Adipocyte (in vitro differentiated cells): ENCODE measurements around the gene UBE2H.

Experiments
- DNase-seq: peaks from one replicate; pipeline ENCODE4 v3.0.0-alpha.2; 2015; ENCODE audit warnings: low read depth
- H3K27me3 ChIP-seq: replicated peaks from 2 replicates; pipeline ENCODE4 v1.7.0; 2013; ENCODE audit warnings: mild to moderate bottlenecking, low read length, moderate library complexity; ENCODE audit not compliant: control insufficient read depth, insufficient read depth
- H3K36me3 ChIP-seq: 2 replicates; pipeline ENCODE4 v1.7.0; 2013; ENCODE audit warnings: low read length, mild to moderate bottlenecking, moderate library complexity; ENCODE audit not compliant: control insufficient read depth, insufficient read depth, severe bottlenecking
- H3K4me1 ChIP-seq: 2 replicates; pipeline ENCODE4 v1.7.0; 2013; ENCODE audit warnings: mild to moderate bottlenecking, low read length, moderate library complexity; ENCODE audit not compliant: control insufficient read depth, insufficient read depth
- H3K4me3 ChIP-seq: 2 replicates; pipeline ENCODE4 v1.7.0; 2013; ENCODE audit warnings: mild to moderate bottlenecking, low read length, moderate library complexity
- H3K9ac ChIP-seq: 2 replicates; pipeline ENCODE4 v1.7.0; 2013; ENCODE audit warnings: mild to moderate bottlenecking, low read length, moderate library complexity
- H3K9me3 ChIP-seq: 2 replicates; pipeline ENCODE4 v1.7.0; 2013; ENCODE audit warnings: mild to moderate bottlenecking, low read length, moderate library complexity; ENCODE audit not compliant: control insufficient read depth

The UBE2H gene

DNA sequence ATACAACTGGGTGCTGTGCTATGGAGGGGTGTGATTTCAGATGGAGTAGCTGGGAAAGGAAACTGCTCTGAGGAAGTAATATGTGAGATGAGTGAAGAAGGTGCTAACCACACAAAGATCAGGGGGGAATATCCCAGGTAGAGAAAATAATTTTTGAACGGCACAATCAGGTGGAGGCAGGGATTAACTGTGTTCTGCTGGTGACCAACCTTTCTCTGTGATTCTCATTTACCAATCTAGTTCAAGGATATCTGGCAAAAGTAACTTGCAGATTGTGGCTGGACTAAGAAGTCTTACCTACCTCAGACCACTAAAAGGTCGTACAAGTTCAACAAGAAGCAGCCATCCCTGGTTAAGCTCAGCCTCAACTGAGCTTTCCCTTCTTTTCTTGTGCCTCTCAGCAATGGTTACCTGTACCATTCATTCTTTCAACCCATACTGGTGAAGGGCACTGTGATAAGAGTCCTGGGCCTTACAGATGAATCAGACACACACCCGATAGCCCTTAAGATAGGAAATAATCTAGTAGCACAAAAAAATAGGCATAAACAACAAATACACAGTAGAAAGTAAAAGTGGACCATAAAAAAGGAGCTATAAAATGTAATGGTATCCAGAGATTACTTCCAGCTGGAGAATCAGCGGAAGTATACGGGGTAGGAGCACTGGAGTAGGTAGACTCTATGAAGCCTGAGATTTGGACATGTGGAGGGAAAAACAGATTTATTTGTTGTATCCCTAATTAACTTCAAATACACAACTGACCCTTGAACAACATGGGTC, 96.6 kb downstream of the UBE2H start:
- no peak overlapping the region for H3K4me3 ChIP-seq
- H3K9ac ChIP-seq = no peak overlapping the region
- H3K27me3 ChIP-seq = no peaks in the 10 kb centered on the region
- H3K36me3 ChIP-seq = peaks cover 12% of the 10 kb centered on the region
- no peak for DNase-seq
- H3K4me1 ChIP-seq = peaks cover 69% of the 10 kb centered on the region
- no peaks in the 10 kb centered on the region for H3K9me3 ChIP-seq

DNA sequence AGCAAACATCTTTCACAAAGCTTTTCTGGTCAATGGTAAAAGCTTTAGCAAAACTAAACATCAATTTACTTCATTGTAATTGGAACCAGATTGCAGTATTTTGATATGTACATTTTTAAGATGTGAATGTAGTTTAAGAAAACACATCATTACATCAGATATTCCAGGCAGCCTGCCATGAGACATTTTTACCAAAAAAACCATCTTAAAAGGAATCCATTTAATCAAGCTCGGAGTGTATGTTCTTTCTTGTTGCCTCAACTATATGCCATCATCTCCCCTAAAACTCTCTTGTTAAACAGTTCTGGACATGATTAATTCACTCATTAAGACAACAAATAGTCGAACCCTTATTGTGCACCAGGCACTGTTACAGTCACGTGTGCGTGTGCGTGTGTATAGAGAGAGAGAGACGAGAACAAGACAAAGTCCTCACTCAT, 97.5 kb downstream of the UBE2H start:
- Histone ChIP-seq H3K4me1 (peaks cover 69% of the 10 kb centered on the region), H3K9me3 (no peaks in the 10 kb centered on the region), H3K27me3 (no peaks in the 10 kb centered on the region), H3K9ac (no peak overlapping the region), H3K36me3 (peaks cover 12% of the 10 kb centered on the region), H3K4me3 (no peak overlapping the region)
- peak; percentile 98 for DNase-seq

DNA sequence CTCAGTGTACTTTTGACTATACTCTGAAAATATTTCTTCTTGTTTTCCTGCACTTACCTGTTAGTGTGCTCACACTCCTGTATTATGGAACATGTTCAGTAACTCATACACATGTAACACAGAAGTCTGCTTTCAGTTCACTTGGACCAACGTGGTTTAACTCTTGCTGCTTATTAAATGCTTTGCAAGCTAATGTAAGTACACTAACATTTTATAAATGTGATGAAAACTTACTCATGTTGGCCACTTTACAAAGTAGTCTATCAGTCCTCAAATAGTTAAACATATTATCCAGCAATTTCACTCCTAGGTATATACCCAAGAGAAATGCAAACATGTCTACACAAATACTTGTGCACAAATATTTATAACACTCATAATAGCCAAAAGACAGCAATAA, 98.4 kb downstream of the UBE2H start:
- Histone ChIP-seq H3K4me3 (peak overlapping the region; percentile 42), H3K9me3 (no peaks in the 10 kb centered on the region), H3K9ac (peak overlapping the region; percentile 50), H3K36me3 (peaks cover 12% of the 10 kb centered on the region), H3K27me3 (no peaks in the 10 kb centered on the region), H3K4me1 (peaks cover 63% of the 10 kb centered on the region)
- no peak for DNase-seq

- H3K9me3 ChIP-seq = no peaks in the 10 kb centered on the region
- peak; percentile 88 for DNase-seq
- peaks cover 57% of the 10 kb centered on the region for H3K4me1 ChIP-seq
These were observed 99.0 kb downstream of the UBE2H start for GRCh38 chr7:129853661-129854268.

DNA sequence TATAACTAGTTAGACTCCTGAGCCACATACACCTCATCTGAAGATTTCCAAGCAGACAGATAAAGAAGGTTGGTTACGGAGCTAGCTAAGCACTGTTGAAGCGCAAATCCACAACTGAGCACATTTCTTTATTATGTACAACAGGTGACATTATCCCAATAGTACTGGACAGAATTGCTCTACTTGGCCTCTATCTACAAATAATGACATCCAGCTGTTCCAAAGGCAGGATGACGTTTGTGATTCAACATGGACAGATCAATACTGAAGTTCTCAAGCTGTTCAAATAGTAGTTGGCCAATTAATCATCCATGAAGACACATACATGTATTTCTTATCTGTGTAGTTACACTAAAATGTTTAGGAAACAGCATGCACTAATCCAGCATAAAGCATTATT, 101.0 kb downstream of the UBE2H start:
- no peak for DNase-seq
- Histone ChIP-seq H3K9me3 (no peaks in the 10 kb centered on the region), H3K36me3 (peaks cover 14% of the 10 kb centered on the region), H3K9ac (no peak overlapping the region), H3K4me3 (no peak overlapping the region), H3K27me3 (no peaks in the 10 kb centered on the region), H3K4me1 (peaks cover 51% of the 10 kb centered on the region)

More at GRCh38 chr7:129853661-129854268, 99.0 kb downstream of the UBE2H start:
- H3K4me3 ChIP-seq = peak overlapping the region; percentile 25
- peak overlapping the region; percentile 50 for H3K9ac ChIP-seq
- peaks cover 12% of the 10 kb centered on the region for H3K36me3 ChIP-seq
- no peaks in the 10 kb centered on the region for H3K27me3 ChIP-seq

GRCh38 chr7:129851174-129851573, 101.6 kb downstream of the UBE2H start:
- Histone ChIP-seq H3K27me3 (no peaks in the 10 kb centered on the region), H3K9me3 (no peaks in the 10 kb centered on the region), H3K9ac (no peak overlapping the region), H3K36me3 (peaks cover 8% of the 10 kb centered on the region), H3K4me1 (peaks cover 51% of the 10 kb centered on the region), H3K4me3 (no peak overlapping the region)
- DNase-seq = no peak

GRCh38 chr7:129848436-129848835, 104.3 kb downstream of the UBE2H start:
- H3K4me1 ChIP-seq = peaks cover 36% of the 10 kb centered on the region
- no peaks in the 10 kb centered on the region for H3K27me3 ChIP-seq
- H3K36me3 ChIP-seq = peaks cover 3% of the 10 kb centered on the region
- H3K9me3 ChIP-seq = no peaks in the 10 kb centered on the region
- H3K9ac ChIP-seq = no peak overlapping the region
- no peak for DNase-seq
- no peak overlapping the region for H3K4me3 ChIP-seq

DNA sequence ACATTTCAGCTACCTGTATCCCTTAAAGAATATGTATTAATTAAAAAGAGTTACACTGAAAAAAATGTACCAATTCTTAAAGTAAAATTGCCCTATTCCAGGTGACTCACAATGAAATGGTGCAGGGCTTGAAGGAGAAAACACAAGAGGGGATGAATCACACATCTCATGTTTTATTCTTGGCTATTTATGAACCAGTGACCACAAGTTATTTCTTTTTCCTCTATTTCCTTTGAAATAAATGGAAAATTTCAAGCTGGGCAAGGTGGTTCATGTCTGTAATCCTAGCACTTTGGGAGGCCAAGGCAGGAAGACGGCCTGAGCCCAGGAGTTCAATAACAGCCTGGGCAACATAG, 106.8 kb downstream of the UBE2H start:
- Histone ChIP-seq H3K27me3 (no peaks in the 10 kb centered on the region), H3K9me3 (no peaks in the 10 kb centered on the region), H3K4me1 (peaks cover 33% of the 10 kb centered on the region), H3K9ac (no peak overlapping the region), H3K36me3 (peaks cover 3% of the 10 kb centered on the region), H3K4me3 (peak overlapping the region; percentile 42)
- DNase-seq = peak; percentile 55

DNA sequence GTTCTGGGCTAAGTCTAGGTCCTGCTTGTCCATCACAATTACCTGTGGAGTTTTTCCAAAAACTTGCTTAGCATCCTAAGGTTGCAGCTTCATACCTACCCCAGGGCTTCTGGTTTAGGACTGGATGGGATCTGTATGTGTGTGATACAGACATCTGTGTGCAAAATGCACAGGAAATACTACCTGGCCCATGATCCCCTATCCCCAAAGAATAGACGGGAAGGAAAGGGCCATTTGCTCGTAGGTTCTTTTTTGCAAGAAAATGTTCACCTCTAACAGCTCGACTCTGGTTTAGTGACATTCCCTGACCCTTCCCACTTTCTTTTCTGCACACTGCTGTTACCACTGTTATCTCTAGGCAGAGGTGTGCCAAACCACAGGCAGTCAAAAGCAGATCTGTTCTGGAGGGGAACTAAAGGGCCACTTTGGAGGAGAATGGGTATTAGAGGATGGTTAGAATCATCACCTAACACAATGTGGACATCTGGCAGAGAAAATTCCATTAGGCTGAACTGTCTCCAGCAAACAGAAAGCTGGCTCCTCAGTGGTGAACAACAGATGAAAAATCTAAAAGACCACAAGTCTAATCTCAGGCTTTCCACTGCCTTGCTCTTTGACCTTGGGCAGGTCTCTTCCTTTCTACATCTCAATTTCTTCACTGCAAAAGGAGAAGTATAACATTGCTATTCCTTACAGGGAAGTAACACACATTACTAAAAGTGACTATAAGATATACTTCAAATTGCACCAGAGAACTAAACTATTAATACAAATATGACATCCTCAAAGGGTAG, 107.4 kb downstream of the UBE2H start:
- Histone ChIP-seq H3K9ac (no peak overlapping the region), H3K4me1 (peaks cover 38% of the 10 kb centered on the region), H3K27me3 (no peaks in the 10 kb centered on the region), H3K4me3 (peak overlapping the region; percentile 42), H3K9me3 (no peaks in the 10 kb centered on the region), H3K36me3 (peaks cover 3% of the 10 kb centered on the region)
- DNase-seq = peak; percentile 57

DNA sequence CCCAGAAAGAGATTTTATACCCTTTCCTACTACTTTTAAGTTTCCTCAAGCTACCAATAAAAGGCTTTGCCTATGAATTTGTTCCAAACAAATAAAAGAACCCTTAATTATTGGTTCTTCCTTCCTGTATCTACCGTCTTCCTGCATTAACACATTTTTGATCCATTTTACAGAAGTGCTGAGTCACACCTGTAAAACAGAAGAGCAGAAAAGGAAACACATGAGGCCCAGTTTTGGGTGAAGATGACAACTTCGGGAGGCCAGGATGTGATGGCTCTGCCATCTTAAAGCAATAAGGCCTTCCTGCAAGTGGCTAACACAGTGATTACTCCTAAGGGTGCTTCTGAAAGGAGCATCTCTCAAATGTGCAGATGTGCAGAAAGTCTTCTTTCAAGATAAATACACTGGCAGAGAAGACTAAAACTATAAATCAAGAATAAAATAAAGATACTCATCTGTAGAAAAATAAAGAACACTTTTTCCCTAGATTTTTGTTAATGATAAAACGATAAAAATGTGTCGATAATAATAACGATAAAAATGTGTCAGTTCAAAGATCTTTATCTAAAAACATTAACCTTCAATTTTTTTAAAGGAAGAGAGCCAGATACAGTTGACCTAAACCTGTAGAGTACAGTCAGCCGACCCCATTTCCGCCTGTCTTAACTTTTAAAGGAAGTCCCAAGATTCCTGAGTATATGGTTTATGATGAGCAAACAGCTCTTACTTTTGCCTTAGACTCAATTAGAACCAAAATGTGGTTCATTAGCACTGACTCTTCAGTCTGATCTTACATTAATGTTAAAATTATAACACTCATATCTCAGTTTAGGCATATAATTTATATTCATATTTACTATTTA, 108.6 kb downstream of the UBE2H start:
- peaks cover 42% of the 10 kb centered on the region for H3K4me1 ChIP-seq
- DNase-seq = no peak
- no peak overlapping the region for H3K9ac ChIP-seq
- no peaks in the 10 kb centered on the region for H3K9me3 ChIP-seq
- H3K27me3 ChIP-seq = no peaks in the 10 kb centered on the region
- H3K4me3 ChIP-seq = no peak overlapping the region
- peaks cover 4% of the 10 kb centered on the region for H3K36me3 ChIP-seq
